ENCODE data around the gene AKAP12.

GRCh38 chr6:151399679-151400078 is 159.9 kb downstream of the AKAP12 start:
- TF ChIP-seq PKNOX1 (IDR thresholded peaks at IDR 0.05), result no peak
- TF ChIP-seq FOXA1 (IDR thresholded peaks at IDR 0.05), result no peak
- TF ChIP-seq SP1 (IDR thresholded peaks at IDR 0.05), result no peak
- no peak for TF ChIP-seq FOXK2 (IDR thresholded peaks at IDR 0.05)
- no peak for TF ChIP-seq ARNT (IDR thresholded peaks at IDR 0.05)
- TF ChIP-seq FOXM1 (IDR thresholded peaks at IDR 0.05; ENCODE audit: borderline replicate concordance), result no peak
- no peak for TF ChIP-seq CTBP1 (IDR thresholded peaks at IDR 0.05; ENCODE audit: borderline replicate concordance)
- no peak for TF ChIP-seq L3MBTL2 (conservative IDR thresholded peaks at IDR 0.05)

All from HEK293T (cell line).